HG02943 (cell line): Measurements from ENCODE around the gene SERINC3.

Experiments
- ATAC-seq: cut with Tn5 transposase; IDR thresholded peaks from one replicate; pipeline ENCODE4 v1.9.1; 2021; ENCODE audit warnings: mild to moderate bottlenecking, low read depth, moderate library complexity; ENCODE audit not compliant: unreplicated experiment

The SERINC3 gene

GRCh38 chr20:44468044-44468782 lies 53.7 kb downstream of the SERINC3 start:
- no peak for ATAC-seq

- ATAC-seq: no peak
Measured at GRCh38 chr20:44467289-44467883, 54.5 kb downstream of the SERINC3 start.

- no peak for ATAC-seq
Measured at GRCh38 chr20:44465001-44465560, 56.8 kb downstream of the SERINC3 start.

- no peak for ATAC-seq
Measured at GRCh38 chr20:44464514-44464913, 57.4 kb downstream of the SERINC3 start.

GRCh38 chr20:44463466-44463865 lies 58.4 kb downstream of the SERINC3 start:
- no peak for ATAC-seq

GRCh38 chr20:44461803-44462174 lies 60.1 kb downstream of the SERINC3 start:
- ATAC-seq: no peak

- ATAC-seq: no peak
Measured at GRCh38 chr20:44461142-44461802, 60.6 kb downstream of the SERINC3 start.

- ATAC-seq: no peak
Measured at GRCh38 chr20:44460795-44461141, 61.1 kb downstream of the SERINC3 start.

GRCh38 chr20:44459271-44459670 lies 62.6 kb downstream of the SERINC3 start:
- ATAC-seq: no peak

GRCh38 chr20:44457016-44457415 lies 64.9 kb downstream of the SERINC3 start:
- no peak for ATAC-seq

- ATAC-seq: no peak
Measured at GRCh38 chr20:44456611-44457010, 65.3 kb downstream of the SERINC3 start.

- no peak for ATAC-seq
Measured at GRCh38 chr20:44455126-44455525, 66.7 kb downstream of the SERINC3 start.

- no peak for ATAC-seq
Measured at GRCh38 chr20:44454306-44454963, 67.4 kb downstream of the SERINC3 start.

GRCh38 chr20:44450903-44451450 lies 70.9 kb downstream of the SERINC3 start:
- no peak for ATAC-seq

GRCh38 chr20:44450281-44450889 lies 71.5 kb downstream of the SERINC3 start:
- no peak for ATAC-seq

- no peak for ATAC-seq
Measured at GRCh38 chr20:44449864-44450263, 72.0 kb downstream of the SERINC3 start.

- ATAC-seq: no peak
Measured at GRCh38 chr20:44448753-44449546, 72.9 kb downstream of the SERINC3 start.

GRCh38 chr20:44447827-44448419 lies 73.9 kb downstream of the SERINC3 start:
- ATAC-seq: no peak
